Nucleus accumbens (tissue), 56 donors: ENCODE results near the gene SDF4.

Experiments
- DNase-seq, 56 donors: peaks; one replicate each; lab custom pipeline; 2025; lab: John Stamatoyannopoulos, UW

SDF4 gene

GRCh38 chr1:1231400-1232207 lies at the start of gene SDF4:
Gene SDF4 (minus strand): TSS chr1:1232001. CDS start chr1:1228772, 3,229 bp downstream.
- peak in 55 of 56 donors; percentile 66 to 97 (median 92) for DNase-seq

- DNase-seq = no peak
Observed at GRCh38 chr1:1280782-1281481, 49.1 kb upstream of the SDF4 start.

- DNase-seq = no peak
Observed at GRCh38 chr1:1279028-1279427, 47.2 kb upstream of the SDF4 start.

- DNase-seq = no peak
Observed at GRCh38 chr1:1278620-1279019, 46.8 kb upstream of the SDF4 start.

GRCh38 chr1:1275836-1276235 lies 44.0 kb upstream of the SDF4 start:
- DNase-seq = no peak

- no peak for DNase-seq
Observed at GRCh38 chr1:1274931-1275431, 43.2 kb upstream of the SDF4 start.

GRCh38 chr1:1274299-1274930 lies 42.6 kb upstream of the SDF4 start:
- no peak for DNase-seq

- peak in 55 of 56 donors; percentile 73 to 96 (median 91) for DNase-seq
Observed at GRCh38 chr1:1273512-1274298, 41.9 kb upstream of the SDF4 start, which contains the start of gene UBE2J2. Gene UBE2J2 (minus strand): TSS chr1:1273854. CDS start chr1:1267992, 5,862 bp downstream.

- DNase-seq = no peak
Observed at GRCh38 chr1:1273209-1273511, 41.4 kb upstream of the SDF4 start.

GRCh38 chr1:1272341-1273208 lies 40.8 kb upstream of the SDF4 start:
- DNase-seq = no peak

- DNase-seq = no peak
Observed at GRCh38 chr1:1270813-1271212, 39.0 kb upstream of the SDF4 start.

GRCh38 chr1:1268284-1268682 lies 36.5 kb upstream of the SDF4 start:
- no peak for DNase-seq

GRCh38 chr1:1267488-1268283 lies 35.9 kb upstream of the SDF4 start:
- DNase-seq = no peak

- DNase-seq = no peak
Observed at GRCh38 chr1:1264868-1265272, 33.1 kb upstream of the SDF4 start.

GRCh38 chr1:1264026-1264425 lies 32.2 kb upstream of the SDF4 start:
- DNase-seq = no peak

- DNase-seq = no peak
Observed at GRCh38 chr1:1262758-1263157, 31.0 kb upstream of the SDF4 start.

- DNase-seq = no peak
Observed at GRCh38 chr1:1262071-1262470, 30.3 kb upstream of the SDF4 start.

- no peak for DNase-seq
Observed at GRCh38 chr1:1260843-1261560, 29.2 kb upstream of the SDF4 start.
